ENCODE results near the gene SLC22A31. TPM values are rescaled to one million over a fixed set of nuclear protein-coding genes. Genes with fewer than 3 reads are reported as not detected.

Gene SLC22A31
- total RNA-seq, 1 donor from 2014 or later = not detected

GRCh38 chr16:89152831-89153700 lies 47.3 kb downstream of the SLC22A31 start:
- Histone ChIP-seq H3K27ac (no peak overlapping the region), H3K36me3 (no peaks in the 10 kb centered on the region), H3K4me3 (no peak overlapping the region), H3K9me3 (ENCODE audit: low read depth) (no peaks in the 10 kb centered on the region), H2AFZ (replicated peaks) (no peak overlapping the region), H3K4me2 (no peak overlapping the region), H3K9ac (no peak overlapping the region), H3K27me3 (no peaks in the 10 kb centered on the region), H3F3A (ENCODE audit: low read depth) (peaks cover 8% of the 10 kb centered on the region), H3K79me2 (ENCODE audit: low read depth) (no peaks in the 10 kb centered on the region), H3K4me1 (no peaks in the 10 kb centered on the region), H4K20me1 (ENCODE audit: low read depth) (no peaks in the 10 kb centered on the region)
- peaks cover 23% of the 10 kb centered on the region for H3K36me3 Mint-ChIP-seq
- H3K4me1 Mint-ChIP-seq = no peaks in the 10 kb centered on the region
- peaks cover 2% of the 10 kb centered on the region for H3K9me3 Mint-ChIP-seq
- H3K27me3 Mint-ChIP-seq (ENCODE audit: insufficient read depth, low read depth) = peaks cover 6% of the 10 kb centered on the region
- DNase-seq (ENCODE audit: low spot score) = no peak
- TF ChIP-seq, protein P1, sequence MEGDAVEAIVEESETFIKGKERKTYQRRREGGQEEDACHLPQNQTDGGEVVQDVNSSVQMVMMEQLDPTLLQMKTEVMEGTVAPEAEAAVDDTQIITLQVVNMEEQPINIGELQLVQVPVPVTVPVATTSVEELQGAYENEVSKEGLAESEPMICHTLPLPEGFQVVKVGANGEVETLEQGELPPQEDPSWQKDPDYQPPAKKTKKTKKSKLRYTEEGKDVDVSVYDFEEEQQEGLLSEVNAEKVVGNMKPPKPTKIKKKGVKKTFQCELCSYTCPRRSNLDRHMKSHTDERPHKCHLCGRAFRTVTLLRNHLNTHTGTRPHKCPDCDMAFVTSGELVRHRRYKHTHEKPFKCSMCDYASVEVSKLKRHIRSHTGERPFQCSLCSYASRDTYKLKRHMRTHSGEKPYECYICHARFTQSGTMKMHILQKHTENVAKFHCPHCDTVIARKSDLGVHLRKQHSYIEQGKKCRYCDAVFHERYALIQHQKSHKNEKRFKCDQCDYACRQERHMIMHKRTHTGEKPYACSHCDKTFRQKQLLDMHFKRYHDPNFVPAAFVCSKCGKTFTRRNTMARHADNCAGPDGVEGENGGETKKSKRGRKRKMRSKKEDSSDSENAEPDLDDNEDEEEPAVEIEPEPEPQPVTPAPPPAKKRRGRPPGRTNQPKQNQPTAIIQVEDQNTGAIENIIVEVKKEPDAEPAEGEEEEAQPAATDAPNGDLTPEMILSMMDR (IDR thresholded peaks at IDR 0.05) = no peak
- TF ChIP-seq EZH2 (IDR thresholded peaks at IDR 0.05) (no peak), EZH2phosphoT487 (IDR thresholded peaks at IDR 0.05) (no peak)
- H3K27ac Mint-ChIP-seq = no peak overlapping the region
- no peak overlapping the region for H3K4me3 Mint-ChIP-seq

DNA sequence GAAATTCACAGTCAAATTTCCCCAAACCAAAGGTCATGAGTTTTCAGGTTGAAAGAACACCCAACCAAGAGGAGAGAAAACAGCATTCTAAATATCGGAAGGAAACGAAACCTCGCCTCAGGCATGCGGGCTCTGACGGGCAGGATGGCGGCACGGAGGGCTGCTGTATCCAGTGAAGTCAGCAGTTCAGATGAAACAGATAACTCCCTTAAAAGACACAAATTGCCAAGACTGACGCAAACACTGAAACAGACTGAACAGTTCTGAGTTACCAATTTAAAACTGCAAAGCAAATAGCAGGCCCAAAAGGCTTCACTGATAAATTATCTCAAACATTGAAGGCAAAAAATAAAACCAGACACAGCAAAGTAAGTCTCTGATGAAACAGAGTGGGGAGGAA lies 49.4 kb downstream of the SLC22A31 start:
- no peaks in the 10 kb centered on the region for H3K27me3 ChIP-seq
- Mint-ChIP-seq H3K4me1 (peaks cover 3% of the 10 kb centered on the region), H3K36me3 (peaks cover 30% of the 10 kb centered on the region)

GRCh38 chr16:89150090-89150835 lies 50.1 kb downstream of the SLC22A31 start:
- no peaks in the 10 kb centered on the region for H3K9me3 ChIP-seq (ENCODE audit: low read depth)
- H3K27me3 ChIP-seq = no peaks in the 10 kb centered on the region
- H3K9ac ChIP-seq = no peak overlapping the region
- TF ChIP-seq EZH2phosphoT487 (IDR thresholded peaks at IDR 0.05) = no peak
- no peak for TF ChIP-seq EZH2 (IDR thresholded peaks at IDR 0.05)
- TF ChIP-seq, protein P1 (IDR thresholded peaks at IDR 0.05) = no peak
- no peak overlapping the region for H2AFZ ChIP-seq (replicated peaks)
- no peak for DNase-seq (ENCODE audit: low spot score)
- H3K4me3 ChIP-seq = no peak overlapping the region
- H3K4me2 ChIP-seq = no peak overlapping the region
- Mint-ChIP-seq H3K4me1 (peaks cover 3% of the 10 kb centered on the region), H3K4me3 (no peak overlapping the region), H3K27ac (no peak overlapping the region), H3K9me3 (no peaks in the 10 kb centered on the region), H3K27me3 (ENCODE audit: insufficient read depth, low read depth) (peaks cover 8% of the 10 kb centered on the region), H3K36me3 (peaks cover 30% of the 10 kb centered on the region)
- H3K27ac ChIP-seq = no peak overlapping the region
- H3K4me1 ChIP-seq = no peaks in the 10 kb centered on the region
- H3K36me3 ChIP-seq = no peaks in the 10 kb centered on the region
- no peaks in the 10 kb centered on the region for H3F3A ChIP-seq (ENCODE audit: low read depth)
- no peaks in the 10 kb centered on the region for H4K20me1 ChIP-seq (ENCODE audit: low read depth)
- no peaks in the 10 kb centered on the region for H3K79me2 ChIP-seq (ENCODE audit: low read depth)

More for the DNA sequence above, 49.4 kb downstream of the SLC22A31 start:
- Mint-ChIP-seq H3K4me3 (no peak overlapping the region), H3K27me3 (ENCODE audit: insufficient read depth, low read depth) (peaks cover 10% of the 10 kb centered on the region), H3K9me3 (no peaks in the 10 kb centered on the region), H3K27ac (peak overlapping the region; percentile 8)
- Histone ChIP-seq H3K4me2 (no peak overlapping the region), H3K4me1 (no peaks in the 10 kb centered on the region), H2AFZ (replicated peaks) (no peak overlapping the region), H3K27ac (no peak overlapping the region), H3F3A (ENCODE audit: low read depth) (no peaks in the 10 kb centered on the region), H3K4me3 (no peak overlapping the region), H4K20me1 (ENCODE audit: low read depth) (no peaks in the 10 kb centered on the region), H3K9me3 (ENCODE audit: low read depth) (no peaks in the 10 kb centered on the region), H3K79me2 (ENCODE audit: low read depth) (no peaks in the 10 kb centered on the region), H3K36me3 (no peaks in the 10 kb centered on the region), H3K9ac (no peak overlapping the region)
- DNase-seq (ENCODE audit: low spot score) = no peak
- TF ChIP-seq EZH2phosphoT487 (IDR thresholded peaks at IDR 0.05) = no peak
- TF ChIP-seq, protein P1 (IDR thresholded peaks at IDR 0.05) = no peak
- TF ChIP-seq EZH2 (IDR thresholded peaks at IDR 0.05) = no peak
